Ectodermal cell (in vitro differentiated cells): ENCODE measurements around the gene ZMYM2.
"Not testable (repeated sequence)": the region's sequence is repeated elsewhere in the genome, so short reads cannot be mapped to it uniquely, and the experiment has no call there.

Experiments
- H3K27ac ChIP-seq: 2 replicates; pipeline ENCODE4 v1.7.0; 2013; ENCODE audit warnings: mild to moderate bottlenecking, low read depth, low read length; ENCODE audit not compliant: insufficient read depth, poor library complexity, severe bottlenecking
- H3K27me3 ChIP-seq: 2 replicates; pipeline ENCODE4 v1.7.0; 2013; ENCODE audit warnings: mild to moderate bottlenecking, low read length; ENCODE audit not compliant: insufficient read depth, control insufficient read depth, poor library complexity, severe bottlenecking
- H3K36me3 ChIP-seq: one replicate; pipeline ENCODE4 v1.7.0; 2013; ENCODE audit warnings: low read length; ENCODE audit not compliant: control insufficient read depth, insufficient read depth
- H3K4me1 ChIP-seq: one replicate; pipeline ENCODE4 v1.7.0; 2013; ENCODE audit warnings: low read length; ENCODE audit not compliant: control insufficient read depth, insufficient read depth
- H3K4me3 ChIP-seq: 2 replicates; pipeline ENCODE4 v1.7.0; 2013; ENCODE audit warnings: low read depth, low read length, control low read depth; ENCODE audit not compliant: insufficient read depth
- H3K9me3 ChIP-seq: 2 replicates; pipeline ENCODE4 v1.7.0; 2013; ENCODE audit warnings: mild to moderate bottlenecking, low read length, moderate library complexity; ENCODE audit not compliant: control insufficient read depth
- WGBS, 2 experiments: methylation state at CpG; one replicate each; pipeline ENCODE4 v1.1.7; 2013; ENCODE audit warnings: missing lambda C conversion rate in 2 of 2; 5-methylcytosine and 5-hydroxymethylcytosine counted together

Gene ZMYM2

DNA sequence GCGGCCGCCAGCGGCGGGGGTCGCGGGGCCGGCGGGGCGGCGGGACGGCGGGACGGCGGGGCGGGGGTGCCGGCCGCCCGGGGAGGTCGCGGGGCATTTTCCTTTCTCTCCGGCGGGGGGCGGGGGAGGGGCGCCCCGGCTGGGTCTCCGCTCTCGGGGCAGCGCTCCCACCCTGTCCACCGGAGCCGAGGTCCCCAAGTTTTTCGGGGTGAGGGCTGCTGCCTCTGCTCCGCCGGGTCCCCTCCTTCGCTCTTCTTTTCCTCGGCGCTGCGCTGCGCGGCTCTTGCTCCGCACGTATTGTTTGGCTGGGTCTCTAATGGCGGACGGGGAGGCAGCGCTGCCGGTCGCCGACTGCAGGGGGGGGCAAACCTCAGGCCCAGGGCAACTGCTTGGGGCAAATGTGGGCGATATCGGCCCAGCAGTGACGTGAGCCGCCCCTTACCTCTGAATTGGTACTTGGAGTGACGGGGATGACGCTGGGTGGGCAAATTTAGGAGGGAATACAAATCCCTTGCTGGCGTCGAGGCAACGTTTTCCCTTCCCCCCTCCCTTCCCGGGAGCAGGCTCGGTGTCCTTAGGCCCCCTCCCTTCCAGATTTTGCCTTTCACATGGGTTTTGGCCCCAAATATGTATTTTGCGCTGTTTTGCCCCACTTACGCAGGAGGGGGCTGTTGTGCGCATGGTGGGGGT lies 759 bp downstream of the ZMYM2 start:
- peak overlapping the region; percentile 69 for H3K4me3 ChIP-seq
- 0 to 1% methylated on average over 61 of the region's 61 CpGs for WGBS, 2 experiments

GRCh38 chr13:19959831-19960652 lies 1.5 kb downstream of the ZMYM2 start:
- WGBS, 2 experiments = 5 to 6% methylated on average over 13 of the region's 13 CpGs
- Histone ChIP-seq H3K27me3 (no peaks in the 10 kb centered on the region), H3K36me3 (peaks cover 9% of the 10 kb centered on the region), H3K4me3 (peak overlapping the region; percentile 69), H3K4me1 (peaks cover 11% of the 10 kb centered on the region), H3K9me3 (no peaks in the 10 kb centered on the region), H3K27ac (peak overlapping the region; percentile 86)

More for the DNA sequence above, 759 bp downstream of the ZMYM2 start:
- no peaks in the 10 kb centered on the region for H3K9me3 ChIP-seq
- H3K36me3 ChIP-seq = peaks cover 9% of the 10 kb centered on the region
- peaks cover 11% of the 10 kb centered on the region for H3K4me1 ChIP-seq
- H3K27me3 ChIP-seq = no peaks in the 10 kb centered on the region
- H3K27ac ChIP-seq = peak overlapping the region; percentile 86

DNA sequence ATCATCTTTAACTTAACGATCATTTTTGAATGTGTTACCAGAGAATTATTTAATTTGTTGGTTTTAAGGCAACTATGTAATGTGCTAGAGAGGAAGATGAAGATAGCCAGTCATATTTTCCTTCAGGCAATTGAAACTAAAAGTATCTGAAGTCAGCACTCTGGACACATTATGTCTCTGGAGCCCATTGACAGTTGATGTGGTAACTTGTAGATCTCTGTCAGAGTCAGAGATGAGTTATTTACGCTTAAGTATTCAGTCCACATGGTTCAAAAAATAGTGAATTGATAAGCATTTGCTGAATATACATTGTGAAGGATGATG lies 2.1 kb downstream of the ZMYM2 start:
- Histone ChIP-seq H3K27ac (no peak overlapping the region), H3K9me3 (no peaks in the 10 kb centered on the region), H3K27me3 (no peaks in the 10 kb centered on the region), H3K4me1 (peaks cover 11% of the 10 kb centered on the region), H3K4me3 (peak overlapping the region; percentile 69), H3K36me3 (peaks cover 13% of the 10 kb centered on the region)
- 88 to 89% methylated on average over 2 of the region's 2 CpGs for WGBS, 2 experiments

DNA sequence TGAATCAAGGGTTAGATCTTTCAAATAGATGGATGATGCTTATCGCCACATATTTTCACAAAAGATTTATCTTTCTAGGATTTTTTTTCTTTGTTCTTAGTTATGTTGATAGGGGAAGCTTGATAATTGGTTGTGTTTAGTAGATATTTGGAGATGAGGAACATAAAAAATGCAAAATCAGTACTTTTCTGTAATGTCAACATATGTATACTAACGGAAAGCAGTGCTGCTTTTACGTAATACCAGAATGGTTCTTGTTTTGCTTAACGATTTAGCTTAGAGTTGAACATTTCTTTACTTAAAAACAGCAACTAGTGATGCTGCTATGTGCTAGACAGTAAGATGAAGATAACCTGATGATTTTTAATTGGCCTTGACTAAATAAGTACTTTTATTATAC lies 3.0 kb downstream of the ZMYM2 start:
- Histone ChIP-seq H3K4me3 (peak overlapping the region; percentile 69), H3K4me1 (peaks cover 11% of the 10 kb centered on the region), H3K27me3 (no peaks in the 10 kb centered on the region), H3K9me3 (no peaks in the 10 kb centered on the region), H3K27ac (no peak overlapping the region), H3K36me3 (peaks cover 16% of the 10 kb centered on the region)
- WGBS, 2 experiments = 92 to 94% methylated on average over 3 to 4 of the region's 4 CpGs

DNA sequence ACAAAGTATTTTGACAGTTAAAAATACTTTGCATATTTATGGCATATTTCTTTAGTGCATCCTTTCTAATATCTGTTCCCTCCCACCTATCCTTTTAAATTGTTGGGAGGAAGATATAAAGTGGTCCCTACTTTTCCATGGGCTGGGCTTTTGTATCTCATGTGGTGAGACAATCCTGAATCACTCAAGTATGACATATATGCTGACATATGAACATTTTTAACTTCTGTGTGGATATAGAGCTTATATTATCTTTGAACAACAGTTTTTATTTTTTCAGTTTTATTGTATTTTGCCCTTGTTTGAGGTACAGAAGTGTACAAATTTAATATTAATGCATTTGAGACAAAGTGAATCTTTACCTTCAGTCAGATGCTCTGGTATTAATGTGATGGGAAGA lies 3.4 kb downstream of the ZMYM2 start:
- peaks cover 20% of the 10 kb centered on the region for H3K36me3 ChIP-seq
- peaks cover 11% of the 10 kb centered on the region for H3K4me1 ChIP-seq
- no peak overlapping the region for H3K27ac ChIP-seq
- H3K4me3 ChIP-seq = peak overlapping the region; percentile 69
- no peaks in the 10 kb centered on the region for H3K9me3 ChIP-seq
- no peaks in the 10 kb centered on the region for H3K27me3 ChIP-seq

- Histone ChIP-seq H3K4me1 (peaks cover 11% of the 10 kb centered on the region), H3K4me3 (no peak overlapping the region), H3K27me3 (no peaks in the 10 kb centered on the region), H3K36me3 (peaks cover 27% of the 10 kb centered on the region), H3K9me3 (no peaks in the 10 kb centered on the region), H3K27ac (no peak overlapping the region)
- 92 to 95% methylated on average over 10 of the region's 10 CpGs for WGBS, 2 experiments
These were observed 4.4 kb downstream of the ZMYM2 start for GRCh38 chr13:19962894-19963293.

DNA sequence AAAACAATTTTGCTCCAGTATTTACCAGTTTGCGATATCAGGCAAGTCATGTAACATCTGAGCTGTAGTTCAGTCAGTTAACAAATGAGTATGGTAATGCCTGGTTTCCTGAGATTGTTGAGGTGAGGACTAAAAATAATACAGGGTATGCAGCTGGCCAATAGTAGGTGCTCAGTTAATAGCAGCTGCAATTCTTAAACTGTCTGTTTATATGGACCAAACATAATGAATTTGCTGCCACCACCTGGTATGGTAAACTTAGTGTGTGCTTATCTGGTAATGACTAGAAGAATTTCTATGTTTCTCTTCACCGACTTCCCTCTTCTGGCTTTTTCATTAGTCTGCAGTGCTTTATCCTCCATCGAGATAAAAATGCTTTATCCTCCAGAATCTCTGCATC lies 9.1 kb downstream of the ZMYM2 start:
- 94 to 97% methylated on average over 3 of the region's 3 CpGs for WGBS, 2 experiments
- Histone ChIP-seq H3K4me3 (no peak overlapping the region), H3K9me3 (no peaks in the 10 kb centered on the region), H3K36me3 (peaks cover 30% of the 10 kb centered on the region), H3K27ac (no peak overlapping the region), H3K27me3 (no peaks in the 10 kb centered on the region), H3K4me1 (peaks cover 6% of the 10 kb centered on the region)

GRCh38 chr13:19974498-19975009 lies 16.0 kb downstream of the ZMYM2 start:
- not testable (repeated sequence) for H3K9me3 ChIP-seq
- WGBS, 2 experiments = 92 to 94% methylated on average over 7 of the region's 7 CpGs

GRCh38 chr13:19978831-19979437 lies 20.4 kb downstream of the ZMYM2 start:
- H3K4me3 ChIP-seq = no peak overlapping the region
- H3K27ac ChIP-seq = no peak overlapping the region
- 94 to 100% methylated on average over 2 to 3 of the region's 4 CpGs for WGBS, 2 experiments
- H3K36me3 ChIP-seq = peaks cover 16% of the 10 kb centered on the region
- H3K9me3 ChIP-seq = no peaks in the 10 kb centered on the region
- H3K27me3 ChIP-seq = no peaks in the 10 kb centered on the region
- no peaks in the 10 kb centered on the region for H3K4me1 ChIP-seq

More at GRCh38 chr13:19974498-19975009, 16.0 kb downstream of the ZMYM2 start:
- not testable (repeated sequence) for H3K4me1 ChIP-seq, H3K4me3 ChIP-seq, H3K27ac ChIP-seq, H3K27me3 ChIP-seq
- peaks cover 13% of the 10 kb centered on the region for H3K36me3 ChIP-seq

- WGBS, 2 experiments = 93 to 94% methylated on average over 3 of the region's 3 CpGs
These were observed 23.2 kb downstream of the ZMYM2 start for GRCh38 chr13:19981685-19982238.

More at GRCh38 chr13:19981685-19982238, 23.2 kb downstream of the ZMYM2 start:
- H3K4me3 ChIP-seq = no peak overlapping the region
- H3K27me3 ChIP-seq = no peaks in the 10 kb centered on the region
- no peaks in the 10 kb centered on the region for H3K9me3 ChIP-seq
- peaks cover 4% of the 10 kb centered on the region for H3K4me1 ChIP-seq
- H3K36me3 ChIP-seq = peaks cover 14% of the 10 kb centered on the region
- H3K27ac ChIP-seq = no peak overlapping the region
